Breast epithelium (tissue), 4 donors: Measurements from ENCODE around the gene TMEM163. TPM values are rescaled to one million over a fixed set of nuclear protein-coding genes. Genes with fewer than 3 reads are reported as not detected.

Experiments used
- DNase-seq, 2 donors: peaks; one replicate each; pipeline ENCODE4 v3.0.0-alpha.2; 2019; ENCODE audit warnings: low spot score in 2 of 2
- H3K27ac ChIP-seq, 2 donors: fragments of 200-600 bp; sonication (generic) in 1 of 2; one replicate each; pipeline ENCODE4 v1.5.1; 2016 to 2019; ENCODE audit warnings: mild to moderate bottlenecking in 1 of 2
- H3K27me3 ChIP-seq, 2 donors: fragments of 200-600 bp; sonication (generic) in 1 of 2; one replicate each; pipeline versions ENCODE4 v1.5.1 to v1.6.0; 2017 to 2019; ENCODE audit warnings: control low read depth in 1 of 2, mild to moderate bottlenecking in 1 of 2
- H3K36me3 ChIP-seq: fragments of 200-600 bp; one replicate; pipeline ENCODE4 v1.5.1; 2019
- H3K4me1 ChIP-seq, 2 donors: fragments of 200-600 bp; sonication (generic); one replicate each; pipeline ENCODE4 v1.5.1; 2016 to 2019; ENCODE audit warnings: control low read depth in 1 of 2
- H3K4me3 ChIP-seq, 3 donors: fragments of 200-600 bp; sonication (generic); 1 replicate in 2 of 3; 2 replicates in 1 of 3; pipeline ENCODE4 v1.5.1; 2016 to 2019; ENCODE audit warnings: mild to moderate bottlenecking in 3 of 3, moderate library complexity in 2 of 3
- H3K9me3 ChIP-seq, 2 donors: fragments of 200-600 bp; sonication (generic) in 1 of 2; one replicate each; pipeline ENCODE4 v1.5.1; 2016 to 2019; ENCODE audit warnings: control low read depth in 1 of 2
- CTCF ChIP-seq, 3 donors: fragments of 450-650 bp; IDR thresholded peaks; one replicate each; pipeline ENCODE4 v1.5.1; 2016 to 2017; ENCODE audit warnings: antibody characterized with exemption in 3 of 3, mild to moderate bottlenecking in 3 of 3, moderate library complexity in 3 of 3
- POLR2A ChIP-seq: fragments of 450-650 bp; IDR thresholded peaks from one replicate; pipeline ENCODE4 v1.6.1; 2016; ENCODE audit warnings: antibody characterized with exemption, mild to moderate bottlenecking, moderate library complexity
- POLR2AphosphoS5 ChIP-seq, 3 donors: sonication (generic); formaldehyde crosslinking; IDR thresholded peaks; one replicate each; pipeline ENCODE4 v1.6.1; 2017; ENCODE audit warnings: antibody characterized with exemption in 3 of 3
- intact Hi-C: fragments of 100-400 bp; cut with DNase I; formaldehyde crosslinking; loops from one replicate; pipeline ENCODE4 v1.15.1; 2023; ENCODE audit warnings: low total_unique reads
- total RNA-seq, 3 donors: library from RNA; depleted of rRNA; stranded (reverse); fragments of >200 nt; gene quantifications; one replicate each; pipeline ENCODE4 v1.1.0, GENCODE V29; 2016

TMEM163 gene
- total RNA-seq, 3 donors from 2014 or later, result 0.32 to 1.5 (median 0.66) TPM

GRCh38 chr2:134470561-134471168, 248.1 kb downstream of the TMEM163 start:
- Histone ChIP-seq H3K27me3 (no peaks in the 10 kb centered on the region), H3K4me1 (no peaks in the 10 kb centered on the region), H3K27ac (no peak overlapping the region), H3K9me3 (peaks cover 0 to 13% of the 10 kb centered on the region in 2 donors), H3K4me3 (no peak overlapping the region), H3K36me3 (no peaks in the 10 kb centered on the region)
- TF ChIP-seq POLR2A, result no peak
- TF ChIP-seq POLR2AphosphoS5 (IDR thresholded peaks at IDR 0.05), result no peak
- TF ChIP-seq CTCF (IDR thresholded peaks at IDR 0.05), result no peak
- no peak for DNase-seq
- intact Hi-C loops, result no loop called here

- Histone ChIP-seq H3K36me3 (no peaks in the 10 kb centered on the region), H3K27me3 (no peaks in the 10 kb centered on the region), H3K4me1 (no peaks in the 10 kb centered on the region), H3K4me3 (no peak overlapping the region), H3K27ac (no peak overlapping the region), H3K9me3 (peaks cover 0 to 13% of the 10 kb centered on the region in 2 donors)
- no peak for DNase-seq
- intact Hi-C loops, result no loop called here
- TF ChIP-seq POLR2AphosphoS5 (IDR thresholded peaks at IDR 0.05) (no peak), POLR2A (no peak), CTCF (IDR thresholded peaks at IDR 0.05) (no peak)
These were observed 249.2 kb downstream of the TMEM163 start for GRCh38 chr2:134469516-134470115.

- intact Hi-C loops, result no loop called here
- TF ChIP-seq POLR2AphosphoS5 (IDR thresholded peaks at IDR 0.05), result no peak
- TF ChIP-seq POLR2A, result no peak
- no peak for TF ChIP-seq CTCF (IDR thresholded peaks at IDR 0.05)
- Histone ChIP-seq H3K9me3 (peaks cover 0 to 9% of the 10 kb centered on the region in 2 donors), H3K27ac (no peak overlapping the region), H3K4me3 (no peak overlapping the region), H3K27me3 (no peaks in the 10 kb centered on the region), H3K4me1 (no peaks in the 10 kb centered on the region), H3K36me3 (no peaks in the 10 kb centered on the region)
- DNase-seq, result no peak
These were observed 250.0 kb downstream of the TMEM163 start for GRCh38 chr2:134468776-134469175.

GRCh38 chr2:134468164-134468563, 250.6 kb downstream of the TMEM163 start:
- no peak for DNase-seq
- no peak overlapping the region for H3K27ac ChIP-seq
- H3K36me3 ChIP-seq, result no peaks in the 10 kb centered on the region
- no peak overlapping the region for H3K4me3 ChIP-seq
- H3K4me1 ChIP-seq, result no peaks in the 10 kb centered on the region
- H3K9me3 ChIP-seq, result peaks cover 0 to 4% of the 10 kb centered on the region in 2 donors
- TF ChIP-seq POLR2A (no peak), POLR2AphosphoS5 (IDR thresholded peaks at IDR 0.05) (no peak), CTCF (IDR thresholded peaks at IDR 0.05) (no peak)
- H3K27me3 ChIP-seq, result no peaks in the 10 kb centered on the region
- intact Hi-C loops, result no loop called here

GRCh38 chr2:134466141-134466540, 252.7 kb downstream of the TMEM163 start:
- no peaks in the 10 kb centered on the region for H3K9me3 ChIP-seq
- no peaks in the 10 kb centered on the region for H3K4me1 ChIP-seq
- no peak for DNase-seq
- H3K4me3 ChIP-seq, result no peak overlapping the region
- no peaks in the 10 kb centered on the region for H3K36me3 ChIP-seq
- no peak for TF ChIP-seq CTCF (IDR thresholded peaks at IDR 0.05)
- TF ChIP-seq POLR2A, result no peak
- no peak for TF ChIP-seq POLR2AphosphoS5 (IDR thresholded peaks at IDR 0.05)
- intact Hi-C loops, result no loop called here
- no peaks in the 10 kb centered on the region for H3K27me3 ChIP-seq
- H3K27ac ChIP-seq, result no peak overlapping the region
